GM23338 (cell line): ENCODE results near the gene MFSD6L.

Source experiments
- CREB1 ChIP-seq: fragments of 250-450 bp; sonication (Bioruptor Pico); IDR thresholded peaks from 2 replicates; pipeline ENCODE4 v1.5.0; 2020; ENCODE audit warnings: low read depth, mild to moderate bottlenecking, moderate library complexity
- CTCF ChIP-seq, 2 experiments: fragments of 200-600 bp in 1 of 2; sonication (generic) in 1 of 2; conservative IDR thresholded peaks; 2 replicates each; pipeline versions ENCODE4 v1.5.1 to v1.6.1; 2016 to 2017; ENCODE audit warnings: antibody characterized with exemption in 2 of 2, low read depth in 2 of 2, mild to moderate bottlenecking in 2 of 2, moderate library complexity in 1 of 2
- EZH2 ChIP-seq: fragments of 200-600 bp; sonication (generic); IDR thresholded peaks from one replicate; pipeline ENCODE4 v1.8.0; 2017; ENCODE audit warnings: antibody characterized with exemption, mild to moderate bottlenecking, low read depth; ENCODE audit not compliant: unreplicated experiment
- POLR2AphosphoS5 ChIP-seq: IDR thresholded peaks from 2 replicates; pipeline ENCODE4 v1.6.1; 2016; ENCODE audit warnings: antibody characterized with exemption, low read depth
- REST ChIP-seq: IDR thresholded peaks from one replicate; pipeline ENCODE4 v1.6.1; 2018; ENCODE audit warnings: antibody characterized with exemption; ENCODE audit not compliant: unreplicated experiment

GRCh38 chr17:8838551-8839095 lies 39.5 kb upstream of the MFSD6L start:
- TF ChIP-seq EZH2 (no peak), REST (no peak), POLR2AphosphoS5 (no peak), CTCF (conservative IDR thresholded peaks at IDR 0.05; ENCODE audit: low read depth in 2 of 2) (no peak), CREB1 (CRISPR knock-in tag) (no peak)
